GM21529 (cell line): ENCODE measurements around the gene PTPRM.

Source experiments
- ATAC-seq: cut with Tn5 transposase; IDR thresholded peaks from one replicate; pipeline ENCODE4 v1.9.1; 2021; ENCODE audit not compliant: unreplicated experiment

PTPRM gene

GRCh38 chr18:7789856-7790552 lies 222.9 kb downstream of the PTPRM start:
- no peak for ATAC-seq

- ATAC-seq: no peak
Observed at GRCh38 chr18:7793100-7793499, 226.0 kb downstream of the PTPRM start.

- no peak for ATAC-seq
Observed at GRCh38 chr18:7803956-7804469, 236.9 kb downstream of the PTPRM start.

DNA sequence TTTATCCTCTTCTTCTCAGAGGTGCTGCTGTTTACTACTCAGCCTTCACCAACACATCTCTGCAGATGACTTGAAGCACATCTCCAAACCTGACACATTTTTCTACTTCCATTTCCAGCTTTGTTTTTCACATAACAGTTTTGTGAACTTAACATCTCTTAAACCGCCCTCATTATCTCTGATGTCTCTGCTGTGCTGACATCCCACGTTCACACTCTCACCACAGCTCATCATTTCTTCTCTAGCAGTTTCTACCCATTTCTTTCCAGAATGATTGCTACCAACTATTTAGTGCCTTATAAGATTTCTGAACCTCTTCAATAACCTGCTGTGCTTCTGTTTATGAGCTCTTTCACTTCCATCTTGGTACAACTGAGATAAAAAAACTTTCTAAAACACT lies 238.0 kb downstream of the PTPRM start:
- ATAC-seq: no peak

DNA sequence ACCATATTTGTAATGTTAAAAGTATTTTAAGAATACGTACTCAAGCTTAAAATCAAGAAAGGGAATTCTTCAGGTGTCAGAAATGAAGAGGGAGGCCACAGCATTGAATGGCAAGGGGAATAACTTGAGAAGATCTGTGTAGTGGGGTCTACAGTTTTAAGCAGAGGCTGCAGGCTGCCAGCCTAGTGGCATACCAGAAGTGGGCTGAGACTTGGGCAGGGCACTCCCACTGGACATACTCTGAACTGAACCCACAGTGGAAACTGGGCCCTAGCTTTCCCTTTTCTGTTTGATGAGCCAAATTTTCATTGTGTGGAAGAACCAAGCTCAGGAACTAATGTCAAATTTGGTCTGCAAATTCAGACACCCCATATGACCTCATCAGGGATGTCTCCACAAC lies 238.8 kb downstream of the PTPRM start:
- ATAC-seq: no peak

DNA sequence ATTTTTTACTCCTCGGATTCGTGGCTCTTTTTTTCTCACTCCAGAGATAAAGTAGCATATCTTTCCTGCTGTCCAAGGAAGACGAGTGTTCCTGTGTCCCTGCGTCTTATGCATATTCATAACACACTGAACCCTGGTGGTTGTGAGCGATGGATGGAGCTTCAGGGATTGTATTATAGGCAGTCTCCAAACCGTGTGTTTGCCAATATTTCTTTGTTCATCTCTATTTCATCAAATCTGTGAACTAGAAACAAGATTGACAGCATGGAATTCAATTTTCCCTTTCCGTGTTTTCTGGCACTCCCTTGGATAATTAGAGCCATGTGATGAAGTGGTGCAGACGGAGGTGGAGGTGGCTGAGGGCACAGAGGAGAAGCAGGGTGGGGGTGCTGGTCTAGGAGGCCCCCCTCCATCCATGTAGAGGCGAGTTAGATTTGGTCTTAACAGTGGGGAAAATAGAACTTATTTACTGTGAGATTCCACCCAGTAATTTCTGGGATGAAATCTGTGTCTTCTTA lies 240.9 kb downstream of the PTPRM start:
- ATAC-seq: no peak

DNA sequence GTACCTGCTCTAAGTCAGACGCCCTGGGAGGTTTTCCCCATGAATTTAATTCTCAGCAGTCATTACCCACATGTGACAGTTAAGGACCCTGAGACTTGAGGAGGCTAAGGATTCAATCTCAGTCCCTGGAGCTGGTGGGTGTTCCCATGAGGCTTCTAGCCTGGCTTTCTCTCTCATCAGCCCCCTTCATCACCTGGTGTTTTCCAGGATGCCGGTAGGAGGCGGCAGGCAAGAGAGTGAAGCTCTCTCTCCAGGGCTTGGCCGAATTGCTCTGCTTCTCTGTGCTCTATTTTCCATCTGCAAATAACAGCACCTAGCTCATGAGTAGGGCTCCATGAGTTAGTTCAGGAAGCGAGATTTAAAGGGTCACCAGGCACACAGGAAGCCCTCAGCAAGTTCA lies 241.9 kb downstream of the PTPRM start:
- ATAC-seq: no peak

DNA sequence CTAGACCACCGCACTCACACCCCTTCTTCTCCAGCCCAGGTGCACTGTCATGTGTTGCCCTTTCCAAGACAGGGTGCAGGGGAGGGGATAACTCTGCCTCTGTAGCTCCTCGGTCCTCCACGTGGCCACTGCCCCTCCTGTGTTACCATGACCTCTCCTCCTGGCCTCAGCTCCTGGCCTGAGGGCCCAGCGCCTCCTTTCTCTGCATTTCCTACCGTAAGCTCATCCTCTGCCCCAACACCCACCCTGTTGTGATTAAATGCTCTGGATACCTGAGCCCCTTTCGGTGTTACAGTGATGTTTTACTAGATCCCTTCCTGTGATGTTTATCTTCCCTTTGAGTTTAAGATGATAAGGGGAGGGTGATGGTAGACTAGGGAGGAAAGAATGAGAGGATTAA lies 242.3 kb downstream of the PTPRM start:
- ATAC-seq: no peak

- ATAC-seq: no peak
Observed at GRCh38 chr18:7809978-7810377, 242.9 kb downstream of the PTPRM start.

DNA sequence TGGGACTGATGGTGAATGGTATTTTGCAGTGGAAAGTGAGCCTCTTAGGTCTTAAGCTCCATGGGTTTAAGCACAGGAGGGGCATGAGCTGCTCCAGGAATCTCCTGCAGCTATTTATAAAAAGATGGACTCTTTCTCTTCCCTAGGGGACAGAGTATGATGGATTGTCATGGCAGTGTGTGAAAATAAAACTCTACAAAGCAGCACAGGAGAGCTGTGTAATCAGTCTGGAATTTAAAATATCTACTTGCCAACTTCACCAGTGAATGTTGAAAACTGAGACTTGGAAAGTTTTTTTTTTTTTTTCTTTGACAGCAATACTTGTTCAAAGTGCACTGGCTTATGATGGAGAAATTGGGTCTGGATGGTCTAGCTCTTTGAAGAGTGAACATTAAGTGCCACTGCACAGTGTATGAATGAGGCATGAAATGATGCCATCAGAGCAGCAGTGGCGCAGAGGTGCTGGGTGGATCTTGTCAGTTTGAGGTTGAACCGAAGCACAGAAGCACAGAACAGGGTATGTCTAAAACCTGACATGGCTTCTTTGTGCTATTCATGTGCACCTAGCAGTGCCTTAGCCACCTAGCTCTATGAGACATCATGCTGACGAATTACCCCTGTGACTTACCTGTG lies 245.4 kb downstream of the PTPRM start:
- no peak for ATAC-seq

DNA sequence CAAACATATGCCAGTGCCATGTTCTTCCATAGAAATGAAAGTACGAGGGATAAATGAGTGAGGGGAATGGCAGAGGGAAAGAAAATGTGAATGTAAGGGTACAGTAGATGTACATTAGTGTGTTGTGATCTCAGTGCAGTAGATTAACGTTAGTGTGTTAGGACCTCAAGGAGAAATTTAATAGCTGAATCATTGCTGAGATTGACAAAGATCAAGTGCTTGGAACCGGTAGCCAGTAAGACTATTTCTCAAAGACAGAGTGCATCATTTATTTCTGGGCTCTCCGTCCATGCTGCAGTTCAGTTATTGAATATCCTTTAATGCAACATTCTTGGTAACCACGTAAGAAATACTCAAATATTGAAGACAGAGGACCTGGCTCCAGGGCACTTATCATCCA lies 246.0 kb downstream of the PTPRM start:
- no peak for ATAC-seq

DNA sequence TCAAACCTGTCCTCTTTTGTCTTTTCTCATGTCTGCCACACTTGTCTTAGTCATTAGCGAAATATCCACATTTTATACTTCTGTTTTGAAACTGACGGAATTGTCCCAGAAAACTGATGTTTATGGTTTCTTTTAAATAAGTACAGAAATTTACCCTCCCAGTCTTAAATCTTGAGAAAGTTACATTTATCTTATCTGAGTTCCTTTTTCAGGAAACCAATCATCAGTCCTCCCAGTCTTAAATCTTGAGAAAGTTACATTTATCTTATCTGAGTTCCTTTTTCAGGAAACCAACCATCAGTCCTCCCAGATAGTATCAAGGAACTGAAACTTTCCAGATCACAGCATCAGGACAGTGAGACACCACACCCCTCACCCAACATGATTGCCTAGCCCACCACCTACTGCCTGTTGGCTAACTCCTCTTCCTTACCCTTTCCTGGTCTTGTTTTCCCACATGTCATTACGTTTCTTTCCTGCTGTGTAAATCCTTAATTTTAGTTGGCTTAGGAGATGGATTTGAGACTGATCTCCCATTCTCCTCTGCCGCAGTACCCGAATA lies 247.7 kb downstream of the PTPRM start:
- no peak for ATAC-seq

- no peak for ATAC-seq
Observed at GRCh38 chr18:7815787-7816186, 248.7 kb downstream of the PTPRM start.

- ATAC-seq: no peak
Observed at GRCh38 chr18:7817575-7818230, 250.6 kb downstream of the PTPRM start.

DNA sequence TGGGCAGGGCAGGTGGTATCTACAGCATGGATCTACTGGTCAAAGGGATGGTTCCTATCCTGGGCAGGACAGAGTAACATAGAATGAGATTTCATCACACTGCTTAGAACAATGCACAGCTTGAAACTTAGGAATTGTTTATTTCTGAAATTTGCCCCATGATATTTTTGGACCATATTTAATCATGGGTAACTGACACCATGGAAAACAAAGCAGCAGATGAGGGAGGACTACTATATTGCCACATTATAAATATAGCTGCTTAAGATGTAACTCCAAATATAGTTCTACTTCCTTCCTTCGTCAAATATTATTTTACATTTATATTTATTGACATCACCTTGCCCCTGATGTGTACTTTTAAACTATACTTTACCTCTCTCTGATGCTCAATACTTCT lies 254.7 kb downstream of the PTPRM start:
- no peak for ATAC-seq

- no peak for ATAC-seq
Observed at GRCh38 chr18:7822435-7823331, 255.6 kb downstream of the PTPRM start.

- no peak for ATAC-seq
Observed at GRCh38 chr18:7824970-7825369, 257.9 kb downstream of the PTPRM start.

GRCh38 chr18:7830468-7830867 lies 263.4 kb downstream of the PTPRM start:
- ATAC-seq: no peak

DNA sequence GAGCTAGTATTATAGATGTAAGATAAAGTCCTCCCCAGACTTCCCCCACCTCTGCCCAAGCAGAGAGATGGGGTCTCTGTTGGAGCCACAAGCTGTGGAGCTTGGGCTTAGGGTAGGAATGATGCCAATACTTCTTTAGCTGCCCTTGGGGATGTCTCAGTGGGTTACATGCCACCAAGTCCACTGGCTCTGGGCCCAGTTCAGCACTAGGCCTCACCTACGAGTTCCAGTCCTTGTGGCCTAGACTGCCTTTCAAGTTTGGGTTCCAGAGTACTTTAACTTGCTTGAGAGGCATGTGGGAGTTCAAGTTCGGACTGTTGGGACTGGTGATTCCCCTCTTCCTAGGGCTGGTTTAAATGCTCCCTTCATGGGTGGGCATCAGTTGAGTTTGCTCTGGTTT lies 272.4 kb downstream of the PTPRM start:
- ATAC-seq: no peak

GRCh38 chr18:7840411-7840810 lies 273.3 kb downstream of the PTPRM start:
- no peak for ATAC-seq

- ATAC-seq: no peak
Observed at GRCh38 chr18:7844017-7844416, 276.9 kb downstream of the PTPRM start.
